COLO668 (cell line): ENCODE results near the gene HORMAD2.

Experiments used
- DNase-seq: peaks from one replicate; lab custom pipeline; 2025; ENCODE audit not compliant: unreplicated experiment; lab: John Stamatoyannopoulos, UW

Gene HORMAD2

DNA sequence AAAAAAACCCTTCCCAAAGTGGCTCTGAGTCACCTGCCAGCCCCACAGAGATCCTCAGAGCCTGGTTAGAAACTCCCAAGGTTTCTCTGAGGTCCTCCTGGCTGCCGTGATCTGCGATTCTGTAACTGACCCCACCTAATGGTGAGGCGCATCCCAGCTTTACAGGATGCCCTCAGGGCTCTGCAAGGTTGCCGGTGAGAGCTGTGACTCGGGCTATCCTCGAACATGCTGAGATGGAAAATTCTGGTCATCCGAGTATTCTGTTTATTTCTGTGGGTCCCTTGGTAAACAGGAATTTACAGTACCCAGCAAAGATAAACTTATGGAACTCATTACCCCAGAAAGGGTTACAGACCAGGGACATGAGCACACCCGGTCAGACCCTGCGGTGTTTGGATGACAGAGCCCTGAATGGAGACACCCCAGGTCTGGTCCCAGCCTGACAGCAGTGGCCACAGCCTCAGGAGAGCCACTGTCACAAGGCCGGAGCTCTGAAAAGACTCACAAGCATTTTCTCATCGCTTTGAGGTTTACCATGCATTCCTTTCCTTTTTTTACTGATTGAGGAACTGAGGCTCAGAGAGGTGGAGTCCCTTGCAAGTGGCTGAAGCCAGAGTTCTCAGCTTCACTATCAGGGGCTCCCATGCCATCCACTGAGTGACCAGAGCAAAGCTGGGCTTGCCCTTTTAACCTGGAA, 144.0 kb downstream of the HORMAD2 start:
- DNase-seq: peak; percentile 40

DNA sequence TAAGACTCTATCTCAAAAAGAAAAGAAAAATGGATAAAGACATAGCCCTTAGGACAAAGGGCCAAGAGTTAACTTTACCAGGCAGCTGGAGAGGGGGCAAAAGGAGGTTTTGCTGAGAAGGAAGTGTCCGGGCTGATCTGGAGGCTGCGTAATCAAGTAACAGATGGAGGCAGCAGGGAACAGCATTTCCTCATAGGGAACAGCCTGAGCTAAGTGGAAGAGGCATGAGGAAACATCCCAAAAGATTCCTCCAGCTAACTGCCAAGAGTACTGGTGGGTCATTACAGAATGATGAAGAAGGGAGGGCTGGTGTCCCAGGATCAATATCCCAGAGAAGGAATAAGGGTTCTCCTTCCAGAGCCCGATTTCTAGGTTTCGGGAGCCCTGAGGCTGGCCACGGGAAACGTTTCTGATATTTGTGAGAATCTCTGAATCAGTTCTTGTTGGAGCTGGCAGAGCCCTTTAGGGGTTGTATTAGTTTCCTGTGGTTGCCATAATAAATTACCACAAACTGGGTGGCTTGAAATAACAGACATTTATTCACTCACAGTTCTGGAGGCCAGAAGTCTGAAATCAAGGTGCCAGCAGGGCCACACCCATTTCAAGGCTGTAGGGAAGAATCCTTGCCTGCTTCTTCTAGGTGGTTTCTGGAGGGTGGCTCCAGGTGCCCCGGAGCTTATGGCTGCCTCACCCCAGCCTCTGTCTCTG, 145.1 kb downstream of the HORMAD2 start:
- no peak for DNase-seq

DNA sequence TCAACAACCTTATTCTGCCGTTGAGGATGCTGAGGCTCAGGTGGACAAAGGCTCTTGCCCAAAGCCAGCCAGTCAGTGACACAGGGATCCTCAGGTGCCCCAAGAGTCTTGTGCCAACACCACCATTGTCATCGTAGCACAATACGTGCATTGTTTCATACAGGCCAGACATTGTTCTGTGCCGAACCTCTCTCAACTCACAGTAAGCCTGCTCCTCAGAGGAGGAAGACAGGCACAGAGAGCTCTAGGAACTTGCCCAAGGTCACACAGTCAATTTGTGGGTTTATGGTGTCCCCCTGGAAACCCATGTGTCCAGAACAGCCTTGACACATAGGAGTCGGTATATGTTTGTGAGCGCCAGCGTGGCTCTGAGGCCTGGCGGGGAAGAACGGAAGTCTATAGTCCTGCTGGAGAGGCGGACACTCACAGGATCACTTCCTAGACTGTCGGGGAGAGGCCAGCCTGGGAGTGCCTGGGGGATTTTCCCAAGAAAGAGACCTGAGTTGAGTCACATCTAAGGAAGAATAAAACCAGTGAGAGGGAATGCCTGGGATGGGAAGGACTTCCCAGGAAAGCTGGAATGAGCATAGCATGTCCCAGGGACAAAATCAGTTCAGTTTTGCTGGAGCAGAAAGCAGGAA, 146.0 kb downstream of the HORMAD2 start:
- DNase-seq: no peak
